Activated T-helper 17 cell treated with anti-CD3 and anti-CD28 coated beads, Interleukin-2, amount 50 U/mL, for 72 hours (primary cell): ENCODE measurements around the gene GMNN. TPM values are rescaled to one million over a fixed set of nuclear protein-coding genes. Genes with fewer than 3 reads are reported as not detected.
A peak's percentile ranks its signal among the peaks of the same experiment; 100 is the strongest.
"Not testable (repeated sequence)": the region's sequence is repeated elsewhere in the genome, so short reads cannot be mapped to it uniquely, and the experiment has no call there.

Experiments used
- ATAC-seq: fragments of 150-1000 bp; cut with Tn5 transposase; replicated peaks from 2 replicates; pipeline ENCODE4 v1.10.0; 2021; ENCODE audit warnings: mild to moderate bottlenecking, moderate library complexity
- H3K27ac Mint-ChIP-seq: one replicate; pipeline ENCODE4 v1.8.0; 2022; ENCODE audit warnings: mixed read lengths
- H3K27me3 Mint-ChIP-seq: one replicate; pipeline ENCODE4 v1.8.0; 2022; ENCODE audit warnings: mixed read lengths
- H3K36me3 Mint-ChIP-seq: one replicate; pipeline ENCODE4 v1.8.0; 2022; ENCODE audit warnings: low read depth, mild to moderate bottlenecking, mixed read lengths
- H3K4me1 Mint-ChIP-seq: one replicate; pipeline ENCODE4 v1.8.0; 2022; ENCODE audit warnings: mixed read lengths
- H3K4me3 Mint-ChIP-seq: one replicate; pipeline ENCODE4 v1.8.0; 2022; ENCODE audit warnings: mild to moderate bottlenecking, mixed read lengths
- H3K9me3 Mint-ChIP-seq: one replicate; pipeline ENCODE4 v1.8.0; 2022; ENCODE audit warnings: mixed read lengths
- total RNA-seq, 2 donors: library from RNA; stranded (reverse); gene quantifications; one replicate each; pipeline ENCODE4 v1.2.3, GENCODE V29; 2022

The GMNN gene
- 10 to 100 TPM; 61.3 to 80.4 TPM for total RNA-seq

GRCh38 chr6:24774696-24775519 is at the start of gene GMNN:
TSS of gene GMNN (plus strand) at chr6:24774937. CDS start at chr6:24777247, 2,310 bp downstream.
- H3K4me3 Mint-ChIP-seq: peak within 1 kb of the TSS; percentile 99
- H3K36me3 Mint-ChIP-seq: peaks cover 45% of the 10 kb centered on the region
- peak within 1 kb of the TSS; percentile 96 for H3K27ac Mint-ChIP-seq
- peak; percentile 96 for ATAC-seq
- H3K4me1 Mint-ChIP-seq: peaks cover 11% of the 10 kb centered on the region
- no peaks in the 10 kb centered on the region for H3K27me3 Mint-ChIP-seq
- H3K9me3 Mint-ChIP-seq: no peaks in the 10 kb centered on the region

- not testable (repeated sequence) for H3K27me3 Mint-ChIP-seq, H3K9me3 Mint-ChIP-seq, ATAC-seq, H3K36me3 Mint-ChIP-seq, H3K4me3 Mint-ChIP-seq, H3K27ac Mint-ChIP-seq, H3K4me1 Mint-ChIP-seq
Observed at GRCh38 chr6:24730653-24731052, 44.1 kb upstream of the GMNN start.

GRCh38 chr6:24731456-24732134 is 43.1 kb upstream of the GMNN start:
- H3K9me3 Mint-ChIP-seq, ATAC-seq, H3K4me1 Mint-ChIP-seq, H3K4me3 Mint-ChIP-seq, H3K36me3 Mint-ChIP-seq, H3K27ac Mint-ChIP-seq, H3K27me3 Mint-ChIP-seq: not testable (repeated sequence)

DNA sequence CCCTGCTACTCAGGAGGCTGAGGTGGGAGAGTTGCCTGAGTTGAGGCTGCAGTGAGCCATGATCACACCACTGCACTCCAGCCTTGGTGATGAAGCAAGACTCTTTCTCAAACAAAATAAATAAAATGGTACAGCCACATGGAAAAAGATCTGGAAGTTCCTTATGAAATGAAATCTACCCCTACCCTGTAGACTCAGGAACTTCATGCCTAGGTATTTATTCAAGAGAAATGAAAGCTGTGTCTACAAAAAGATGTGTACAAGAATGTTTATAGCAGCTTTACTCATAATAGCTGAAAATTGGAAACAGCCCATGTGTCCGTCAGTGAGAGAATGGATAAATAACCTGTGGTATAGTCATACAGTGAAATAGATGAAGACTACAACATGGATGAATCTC is 40.6 kb upstream of the GMNN start:
- ATAC-seq: no peak
- Mint-ChIP-seq H3K27me3 (no peaks in the 10 kb centered on the region), H3K27ac (no peak overlapping the region), H3K9me3 (peaks cover 4% of the 10 kb centered on the region), H3K36me3 (no peaks in the 10 kb centered on the region), H3K4me3 (no peak overlapping the region), H3K4me1 (no peaks in the 10 kb centered on the region)

- not testable (repeated sequence) for ATAC-seq
Observed at GRCh38 chr6:24734710-24735109, 40.0 kb upstream of the GMNN start.

DNA sequence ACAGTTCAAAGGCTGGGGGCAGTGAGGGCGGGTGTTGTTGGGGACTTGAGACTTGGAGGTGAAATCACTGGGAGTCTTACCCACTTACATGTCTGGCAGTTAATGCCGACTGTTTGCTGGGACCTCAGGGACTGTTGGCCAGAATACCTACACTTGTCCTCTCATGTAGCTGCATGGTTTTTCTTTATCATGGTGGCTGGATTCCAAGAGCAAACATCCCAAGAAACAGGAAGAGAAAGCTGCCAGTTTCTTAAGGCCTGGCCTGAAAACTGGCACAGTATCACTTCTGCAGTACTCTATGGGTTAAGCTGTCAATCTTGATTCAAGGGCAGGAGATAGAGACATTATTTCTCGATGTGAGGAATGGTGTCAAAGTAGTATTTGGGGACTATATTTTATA is 36.0 kb upstream of the GMNN start:
- no peaks in the 10 kb centered on the region for H3K27me3 Mint-ChIP-seq
- H3K9me3 Mint-ChIP-seq: peaks cover 3% of the 10 kb centered on the region
- no peak overlapping the region for H3K4me3 Mint-ChIP-seq
- H3K27ac Mint-ChIP-seq: no peak overlapping the region
- H3K4me1 Mint-ChIP-seq: peaks cover 16% of the 10 kb centered on the region
- H3K36me3 Mint-ChIP-seq: no peaks in the 10 kb centered on the region
- no peak for ATAC-seq

More at GRCh38 chr6:24734710-24735109, 40.0 kb upstream of the GMNN start:
- not testable (repeated sequence) for H3K4me1 Mint-ChIP-seq, H3K9me3 Mint-ChIP-seq, H3K36me3 Mint-ChIP-seq, H3K27ac Mint-ChIP-seq, H3K4me3 Mint-ChIP-seq, H3K27me3 Mint-ChIP-seq

DNA sequence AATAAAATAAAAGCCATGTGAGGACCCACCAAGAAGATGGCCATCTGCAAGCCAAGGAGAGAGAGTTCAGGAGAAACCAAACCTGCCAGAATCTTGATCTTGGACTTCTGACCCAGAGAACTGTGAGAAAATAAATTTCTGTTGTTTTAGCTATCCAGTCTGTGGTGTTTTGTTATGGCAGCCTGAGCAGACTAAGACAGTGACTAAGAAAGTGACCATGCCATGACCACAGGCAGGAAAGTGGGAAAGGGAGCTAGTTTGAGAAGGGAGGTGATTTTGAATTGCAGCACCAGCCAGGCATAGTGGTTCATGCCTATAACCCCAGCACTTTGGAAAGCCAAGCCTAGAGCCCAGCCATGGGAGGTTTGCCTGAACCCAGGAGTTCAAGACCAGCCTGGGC is 33.9 kb upstream of the GMNN start:
- Mint-ChIP-seq H3K4me1 (peaks cover 17% of the 10 kb centered on the region), H3K27me3 (no peaks in the 10 kb centered on the region), H3K27ac (no peak overlapping the region), H3K4me3 (no peak overlapping the region), H3K9me3 (peaks cover 3% of the 10 kb centered on the region), H3K36me3 (no peaks in the 10 kb centered on the region)
- no peak for ATAC-seq

- ATAC-seq: no peak
- H3K4me1 Mint-ChIP-seq: peaks cover 17% of the 10 kb centered on the region
- no peaks in the 10 kb centered on the region for H3K27me3 Mint-ChIP-seq
- no peaks in the 10 kb centered on the region for H3K36me3 Mint-ChIP-seq
- peak overlapping the region; percentile 57 for H3K4me3 Mint-ChIP-seq
- H3K9me3 Mint-ChIP-seq: peaks cover 3% of the 10 kb centered on the region
- peak overlapping the region; percentile 85 for H3K27ac Mint-ChIP-seq
Observed at GRCh38 chr6:24742216-24742738, 32.5 kb upstream of the GMNN start.

DNA sequence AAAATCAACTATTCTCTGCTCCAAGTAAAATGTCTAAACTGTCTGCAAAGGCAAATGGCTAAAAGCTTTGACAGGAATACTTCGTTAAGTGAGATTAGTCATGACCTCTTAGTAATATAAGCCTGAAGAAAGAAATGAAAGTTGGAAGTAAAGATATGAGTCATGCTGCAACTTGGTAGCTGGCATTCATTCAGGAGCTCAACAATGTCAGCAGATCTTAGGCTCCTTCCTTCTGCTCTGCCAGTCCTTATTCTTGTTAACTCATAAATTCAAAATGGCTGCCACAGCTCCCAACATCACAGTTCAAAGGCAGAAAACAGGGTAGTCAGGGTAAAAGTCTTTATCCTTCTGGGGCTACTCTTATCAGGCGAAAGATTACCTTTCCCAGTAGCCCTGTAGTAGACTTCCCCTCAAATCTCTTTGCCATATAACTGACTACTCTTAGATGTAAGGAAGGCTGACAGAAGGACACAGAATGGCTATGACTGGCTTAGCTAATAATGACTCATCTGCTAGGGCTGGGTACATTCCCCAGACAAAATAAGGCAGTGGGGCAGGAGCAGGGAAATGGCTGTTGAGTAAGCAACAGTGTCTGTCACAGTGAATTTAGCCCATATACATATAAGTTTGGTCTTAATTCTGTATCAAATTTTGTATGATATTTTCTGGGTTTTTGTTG is 31.3 kb upstream of the GMNN start:
- Mint-ChIP-seq H3K36me3 (no peaks in the 10 kb centered on the region), H3K27me3 (no peaks in the 10 kb centered on the region), H3K4me3 (peak overlapping the region; percentile 57), H3K27ac (peak overlapping the region; percentile 85), H3K4me1 (peaks cover 17% of the 10 kb centered on the region), H3K9me3 (peaks cover 3% of the 10 kb centered on the region)
- peak; percentile 95 for ATAC-seq

DNA sequence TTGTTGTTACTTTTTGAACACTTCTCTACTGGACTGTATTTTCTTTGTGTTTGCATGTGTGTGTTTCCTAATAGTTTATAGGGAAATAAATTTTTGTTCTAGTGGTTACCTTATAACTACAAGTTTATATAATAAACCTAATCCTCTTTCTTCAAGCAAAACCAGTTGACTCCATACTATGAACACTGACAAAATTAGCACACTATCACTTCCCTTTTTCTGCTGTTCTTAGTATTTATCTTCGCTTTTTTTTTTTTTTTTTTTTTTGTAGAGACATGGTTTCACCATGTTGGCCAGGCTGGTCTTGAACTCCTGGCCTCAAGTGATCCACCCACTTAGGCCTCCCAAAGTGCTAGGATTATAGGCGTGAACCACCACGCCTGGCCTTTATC is 30.8 kb upstream of the GMNN start:
- Mint-ChIP-seq H3K36me3 (no peaks in the 10 kb centered on the region), H3K4me3 (peak overlapping the region; percentile 57), H3K4me1 (peaks cover 17% of the 10 kb centered on the region), H3K9me3 (peaks cover 3% of the 10 kb centered on the region), H3K27ac (peak overlapping the region; percentile 85), H3K27me3 (peaks cover 3% of the 10 kb centered on the region)
- no peak for ATAC-seq

GRCh38 chr6:24744911-24745310 is 29.8 kb upstream of the GMNN start:
- no peak for ATAC-seq
- Mint-ChIP-seq H3K4me1 (peaks cover 17% of the 10 kb centered on the region), H3K36me3 (no peaks in the 10 kb centered on the region), H3K9me3 (peaks cover 3% of the 10 kb centered on the region), H3K4me3 (no peak overlapping the region), H3K27ac (no peak overlapping the region), H3K27me3 (peaks cover 8% of the 10 kb centered on the region)

DNA sequence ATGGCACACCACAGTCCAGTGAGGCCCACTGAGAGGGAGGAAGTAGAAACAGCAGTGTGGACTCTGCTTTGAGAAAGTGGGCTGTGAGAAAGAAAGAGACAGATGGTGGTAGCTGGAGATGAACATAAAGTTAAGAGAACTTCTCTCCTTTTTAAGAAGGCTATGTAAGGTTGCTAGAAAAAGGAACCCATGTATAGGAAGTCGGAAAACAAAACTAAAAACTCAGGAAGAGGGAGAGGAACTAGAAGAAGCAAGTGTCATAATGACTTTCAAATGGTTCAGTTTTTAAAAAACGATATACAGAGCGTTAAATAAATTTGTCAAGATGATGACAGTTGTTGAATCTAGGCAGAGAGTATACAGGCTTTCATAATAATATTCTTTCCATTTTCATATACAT is 25.4 kb upstream of the GMNN start:
- peaks cover 8% of the 10 kb centered on the region for H3K27me3 Mint-ChIP-seq
- H3K4me1 Mint-ChIP-seq: no peaks in the 10 kb centered on the region
- H3K36me3 Mint-ChIP-seq: no peaks in the 10 kb centered on the region
- ATAC-seq: no peak
- no peak overlapping the region for H3K4me3 Mint-ChIP-seq
- H3K9me3 Mint-ChIP-seq: no peaks in the 10 kb centered on the region
- no peak overlapping the region for H3K27ac Mint-ChIP-seq

DNA sequence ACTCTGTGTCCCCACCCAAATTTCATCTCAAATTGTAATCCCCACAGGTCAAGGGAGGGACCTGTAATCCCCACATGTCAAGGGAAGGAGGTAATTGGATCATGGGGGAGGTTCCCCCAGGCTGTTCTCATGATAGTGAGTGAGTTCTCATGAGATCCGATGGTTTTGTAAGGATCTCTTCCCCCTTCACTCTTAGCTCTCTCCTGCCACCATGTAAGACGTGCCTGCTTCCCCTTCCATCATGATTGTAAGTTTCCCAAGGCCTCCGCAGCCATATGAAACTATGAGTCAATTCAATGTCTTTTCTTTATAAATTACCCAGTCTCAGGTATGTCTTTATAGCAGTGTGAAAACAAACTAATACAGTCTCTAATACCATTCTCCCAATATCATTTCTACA is 23.9 kb upstream of the GMNN start:
- ATAC-seq, H3K27me3 Mint-ChIP-seq, H3K9me3 Mint-ChIP-seq, H3K36me3 Mint-ChIP-seq, H3K4me1 Mint-ChIP-seq: not testable (repeated sequence)
- peak overlapping the region; percentile 0 for H3K4me3 Mint-ChIP-seq
- peak overlapping the region; percentile 39 for H3K27ac Mint-ChIP-seq

- Mint-ChIP-seq H3K4me3 (no peak overlapping the region), H3K9me3 (no peaks in the 10 kb centered on the region), H3K4me1 (no peaks in the 10 kb centered on the region), H3K27me3 (peaks cover 8% of the 10 kb centered on the region), H3K36me3 (no peaks in the 10 kb centered on the region), H3K27ac (no peak overlapping the region)
- no peak for ATAC-seq
Observed at GRCh38 chr6:24752503-24752902, 22.2 kb upstream of the GMNN start.
